Gastrocnemius medialis (tissue), 4 donors: ENCODE results near the gene LRP1.

Experiments used
- CTCF ChIP-seq, 5 experiments: fragments of 450-650 bp in 3 of 5; fragments of 200-600 bp in 2 of 5; sonication (generic) in 2 of 5; IDR thresholded peaks in 4 of 5; conservative IDR thresholded peaks in 1 of 5; 1 replicate in 4 of 5; 2 replicates in 1 of 5; pipeline ENCODE4 v1.5.1; 2016 to 2019; ENCODE audit warnings: antibody characterized with exemption in 5 of 5, mild to moderate bottlenecking in 3 of 5, moderate library complexity in 3 of 5
- POLR2A ChIP-seq, 2 donors: fragments of 450-650 bp; IDR thresholded peaks; one replicate each; pipeline ENCODE4 v1.6.1; 2017; ENCODE audit warnings: antibody characterized with exemption in 2 of 2, mild to moderate bottlenecking in 2 of 2, moderate library complexity in 2 of 2

- TF ChIP-seq CTCF (IDR thresholded peaks at IDR 0.05 in 4 of 5, conservative IDR thresholded peaks at IDR 0.05 in 1 of 5) (no peak), POLR2A (IDR thresholded peaks at IDR 0.05) (no peak)
Observed at GRCh38 chr12:57159311-57159710, 31.0 kb downstream of the LRP1 start.
